Measurements from ENCODE around the gene PLK2.

The PLK2 gene

DNA sequence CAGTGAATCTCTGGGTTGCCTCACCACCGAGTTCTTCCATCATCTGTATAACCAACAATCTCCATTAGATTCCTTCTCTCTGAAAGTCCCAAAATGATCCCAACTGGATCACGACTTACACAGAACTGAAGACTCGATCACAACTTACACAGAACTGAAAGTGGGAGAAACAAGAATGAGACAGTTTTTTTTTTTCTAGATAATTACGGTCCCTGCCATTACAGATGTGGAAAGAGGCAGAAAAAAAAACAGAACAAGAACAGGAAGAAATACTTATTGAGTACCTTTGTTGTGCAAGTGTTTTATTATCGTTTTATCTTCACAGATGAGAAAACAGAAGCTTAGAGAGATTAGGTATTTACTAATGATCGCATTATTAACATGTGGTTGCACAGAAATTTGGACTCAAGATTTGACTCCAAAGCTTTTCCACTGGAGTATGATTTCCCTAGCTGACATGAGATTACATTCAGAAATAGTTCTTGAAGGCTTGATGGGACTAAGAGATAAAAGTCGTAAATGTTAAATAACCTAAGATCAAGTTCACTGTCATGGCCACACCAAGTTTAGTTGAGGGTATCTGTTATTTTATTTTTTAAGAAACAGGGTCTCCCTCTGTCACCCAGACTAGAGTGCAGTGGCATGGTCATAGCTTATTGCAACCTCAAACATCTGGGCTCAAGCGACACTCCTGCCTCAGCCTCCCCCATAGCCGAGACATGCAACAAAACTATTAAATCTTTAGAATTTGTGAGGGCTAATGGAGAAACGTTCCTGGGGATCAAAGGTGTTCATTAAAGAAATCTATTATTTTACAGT lies 8.9 kb downstream of the PLK2 start (continued):
- TF ChIP-seq ZNF830 (tag by site-specific recombination; IDR thresholded peaks at IDR 0.05; ENCODE audit: low read depth) (no peak), ZBTB48 (tag by site-specific recombination; IDR thresholded peaks at IDR 0.05) (no peak)

DNA sequence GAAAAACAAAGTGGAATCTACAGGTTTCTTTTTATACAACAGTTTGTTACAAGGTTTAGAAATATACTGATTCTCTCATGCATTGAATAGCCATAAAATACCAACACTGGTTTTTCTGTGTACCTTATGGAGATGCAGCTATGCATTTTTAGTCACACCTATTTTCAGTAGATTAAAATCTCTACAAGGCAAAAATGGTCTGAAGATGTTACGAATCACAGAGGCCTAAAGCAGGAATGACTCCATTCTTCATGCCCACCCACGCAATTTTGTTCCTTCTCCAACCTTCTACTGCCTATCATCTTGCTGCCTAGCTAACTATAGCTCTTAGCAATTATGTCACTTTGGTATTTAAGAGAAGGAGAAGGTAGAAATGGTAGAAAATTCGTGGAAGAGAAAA lies 9.9 kb downstream of the PLK2 start:
- H3K9me3 ChIP-seq (ENCODE audit: control insufficient read depth, insufficient read depth, low read depth, low read length) = no peaks in the 10 kb centered on the region
- no peaks in the 10 kb centered on the region for H3K4me1 ChIP-seq (ENCODE audit: control insufficient read depth, insufficient read depth, low read length)
- H3K27ac ChIP-seq (ENCODE audit: extremely low read depth, low read depth, low read length) = no peak overlapping the region
- H3K36me3 ChIP-seq (ENCODE audit: control insufficient read depth in 2 of 2, insufficient read depth in 1 of 2, low read length in 2 of 2) = peaks cover 9 to 25% of the 10 kb centered on the region in 2 experiments; a peak in 2 of 3 replicates
- no peak for TF ChIP-seq ZNF23 (tag by site-specific recombination; IDR thresholded peaks at IDR 0.05; ENCODE audit: borderline replicate concordance)
- no peak for TF ChIP-seq ZNF112 (tag by site-specific recombination; IDR thresholded peaks at IDR 0.05)
- TF ChIP-seq ZNF426 (tag by site-specific recombination; IDR thresholded peaks at IDR 0.05) = no peak
- TF ChIP-seq, protein P1, sequence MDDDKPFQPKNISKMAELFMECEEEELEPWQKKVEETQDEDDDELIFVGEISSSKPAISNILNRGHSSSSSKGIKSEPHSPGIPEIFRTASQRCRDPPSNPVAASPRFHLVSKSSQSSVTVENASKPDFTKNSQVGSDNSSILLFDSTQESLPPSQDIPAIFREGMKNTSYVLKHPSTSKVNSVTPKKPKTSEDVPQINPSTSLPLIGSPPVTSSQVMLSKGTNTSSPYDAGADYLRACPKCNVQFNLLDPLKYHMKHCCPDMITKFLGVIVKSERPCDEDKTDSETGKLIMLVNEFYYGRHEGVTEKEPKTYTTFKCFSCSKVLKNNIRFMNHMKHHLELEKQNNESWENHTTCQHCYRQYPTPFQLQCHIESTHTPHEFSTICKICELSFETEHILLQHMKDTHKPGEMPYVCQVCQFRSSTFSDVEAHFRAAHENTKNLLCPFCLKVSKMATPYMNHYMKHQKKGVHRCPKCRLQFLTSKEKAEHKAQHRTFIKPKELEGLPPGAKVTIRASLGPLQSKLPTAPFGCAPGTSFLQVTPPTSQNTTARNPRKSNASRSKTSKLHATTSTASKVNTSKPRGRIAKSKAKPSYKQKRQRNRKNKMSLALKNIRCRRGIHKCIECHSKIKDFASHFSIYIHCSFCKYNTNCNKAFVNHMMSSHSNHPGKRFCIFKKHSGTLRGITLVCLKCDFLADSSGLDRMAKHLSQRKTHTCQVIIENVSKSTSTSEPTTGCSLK (tag by site-specific recombination; IDR thresholded peaks at IDR 0.05) = no peak
- CTCF ChIA-PET = interaction anchor here (0.7 kb wide), 1 partner anchor 562 kb away, joined by 3 read pairs; no protein-coding TSS in a partner anchor
- H3K4me3 ChIP-seq (ENCODE audit: low read depth, low read length) = no peak overlapping the region
- POLR2A ChIA-PET = interaction anchor here (1.2 kb wide), 1 partner anchor 10 kb away, joined by 4 read pairs; the partner anchor contains the start of gene PLK2

DNA sequence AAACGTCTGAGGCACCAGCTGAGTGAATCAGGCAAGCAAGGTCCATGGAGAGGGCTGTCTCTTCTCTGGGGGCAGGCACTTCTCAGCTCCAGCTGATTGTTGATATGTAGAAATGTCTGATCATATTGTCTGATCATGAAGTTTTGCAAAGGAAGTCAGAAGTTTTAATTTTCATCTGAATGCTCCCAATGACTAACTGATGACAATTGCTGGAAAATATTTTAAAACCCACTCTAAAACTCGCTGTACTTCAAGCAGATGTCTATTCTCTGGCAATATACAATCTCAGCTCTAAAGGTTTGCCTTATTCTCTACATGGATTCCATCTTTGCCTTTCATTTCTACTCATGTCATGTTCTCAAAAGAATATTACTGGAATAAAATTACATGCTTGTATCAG lies 12.7 kb downstream of the PLK2 start:
- H3K27ac ChIP-seq (ENCODE audit: extremely low read depth, low read depth, low read length) = no peak overlapping the region
- ChIA-PET POLR2A (interaction anchor here (0.6 kb wide), 1 partner anchor 204 kb away, joined by 3 read pairs; no protein-coding TSS in a partner anchor), CTCF (no interaction called here)
- H3K9me3 ChIP-seq (ENCODE audit: control insufficient read depth, insufficient read depth, low read depth, low read length) = no peaks in the 10 kb centered on the region
- H3K4me3 ChIP-seq (ENCODE audit: low read depth, low read length) = no peak overlapping the region
- H3K4me1 ChIP-seq (ENCODE audit: control insufficient read depth, insufficient read depth, low read length) = no peaks in the 10 kb centered on the region
- no peaks in the 10 kb centered on the region for H3K36me3 ChIP-seq (ENCODE audit: control insufficient read depth in 2 of 2, insufficient read depth in 1 of 2, low read length in 2 of 2)
- TF ChIP-seq, protein P2, sequence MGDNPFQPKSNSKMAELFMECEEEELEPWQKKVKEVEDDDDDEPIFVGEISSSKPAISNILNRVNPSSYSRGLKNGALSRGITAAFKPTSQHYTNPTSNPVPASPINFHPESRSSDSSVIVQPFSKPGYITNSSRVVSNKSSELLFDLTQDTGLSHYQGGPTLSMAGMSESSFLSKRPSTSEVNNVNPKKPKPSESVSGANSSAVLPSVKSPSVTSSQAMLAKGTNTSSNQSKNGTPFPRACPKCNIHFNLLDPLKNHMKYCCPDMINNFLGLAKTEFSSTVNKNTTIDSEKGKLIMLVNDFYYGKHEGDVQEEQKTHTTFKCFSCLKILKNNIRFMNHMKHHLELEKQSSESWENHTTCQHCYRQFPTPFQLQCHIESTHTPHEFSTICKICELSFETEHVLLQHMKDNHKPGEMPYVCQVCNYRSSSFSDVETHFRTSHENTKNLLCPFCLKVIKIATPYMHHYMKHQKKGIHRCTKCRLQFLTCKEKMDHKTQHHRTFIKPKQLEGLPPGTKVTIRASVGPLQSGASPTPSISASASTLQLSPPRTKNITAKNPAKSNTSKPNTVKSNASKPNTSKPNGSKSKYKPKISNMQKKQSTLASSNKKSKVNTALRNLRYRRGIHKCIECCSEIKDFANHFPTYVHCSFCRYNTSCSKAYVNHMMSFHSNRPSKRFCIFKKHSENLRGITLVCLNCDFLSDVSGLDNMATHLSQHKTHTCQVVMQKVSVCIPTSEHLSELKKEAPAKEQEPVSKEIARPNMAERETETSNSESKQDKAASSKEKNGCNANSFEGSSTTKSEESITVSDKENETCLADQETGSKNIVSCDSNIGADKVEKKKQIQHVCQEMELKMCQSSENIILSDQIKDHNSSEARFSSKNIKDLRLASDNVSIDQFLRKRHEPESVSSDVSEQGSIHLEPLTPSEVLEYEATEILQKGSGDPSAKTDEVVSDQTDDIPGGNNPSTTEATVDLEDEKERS (tag by site-specific recombination; IDR thresholded peaks at IDR 0.05) = no peak
- no peak for TF ChIP-seq ZNF391 (tag by site-specific recombination; IDR thresholded peaks at IDR 0.05; ENCODE audit: borderline replicate concordance, low read depth)
- TF ChIP-seq, protein P3, sequence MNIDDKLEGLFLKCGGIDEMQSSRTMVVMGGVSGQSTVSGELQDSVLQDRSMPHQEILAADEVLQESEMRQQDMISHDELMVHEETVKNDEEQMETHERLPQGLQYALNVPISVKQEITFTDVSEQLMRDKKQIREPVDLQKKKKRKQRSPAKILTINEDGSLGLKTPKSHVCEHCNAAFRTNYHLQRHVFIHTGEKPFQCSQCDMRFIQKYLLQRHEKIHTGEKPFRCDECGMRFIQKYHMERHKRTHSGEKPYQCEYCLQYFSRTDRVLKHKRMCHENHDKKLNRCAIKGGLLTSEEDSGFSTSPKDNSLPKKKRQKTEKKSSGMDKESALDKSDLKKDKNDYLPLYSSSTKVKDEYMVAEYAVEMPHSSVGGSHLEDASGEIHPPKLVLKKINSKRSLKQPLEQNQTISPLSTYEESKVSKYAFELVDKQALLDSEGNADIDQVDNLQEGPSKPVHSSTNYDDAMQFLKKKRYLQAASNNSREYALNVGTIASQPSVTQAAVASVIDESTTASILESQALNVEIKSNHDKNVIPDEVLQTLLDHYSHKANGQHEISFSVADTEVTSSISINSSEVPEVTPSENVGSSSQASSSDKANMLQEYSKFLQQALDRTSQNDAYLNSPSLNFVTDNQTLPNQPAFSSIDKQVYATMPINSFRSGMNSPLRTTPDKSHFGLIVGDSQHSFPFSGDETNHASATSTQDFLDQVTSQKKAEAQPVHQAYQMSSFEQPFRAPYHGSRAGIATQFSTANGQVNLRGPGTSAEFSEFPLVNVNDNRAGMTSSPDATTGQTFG (tag by site-specific recombination; IDR thresholded peaks at IDR 0.05; ENCODE audit: borderline replicate concordance) = no peak
- no peak for TF ChIP-seq ZNF707 (tag by site-specific recombination; IDR thresholded peaks at IDR 0.05)
- no peak for TF ChIP-seq OSR2 (tag by site-specific recombination; IDR thresholded peaks at IDR 0.05)
- no peak for TF ChIP-seq ZNF558 (tag by site-specific recombination; IDR thresholded peaks at IDR 0.05)
- TF ChIP-seq, protein P4, sequence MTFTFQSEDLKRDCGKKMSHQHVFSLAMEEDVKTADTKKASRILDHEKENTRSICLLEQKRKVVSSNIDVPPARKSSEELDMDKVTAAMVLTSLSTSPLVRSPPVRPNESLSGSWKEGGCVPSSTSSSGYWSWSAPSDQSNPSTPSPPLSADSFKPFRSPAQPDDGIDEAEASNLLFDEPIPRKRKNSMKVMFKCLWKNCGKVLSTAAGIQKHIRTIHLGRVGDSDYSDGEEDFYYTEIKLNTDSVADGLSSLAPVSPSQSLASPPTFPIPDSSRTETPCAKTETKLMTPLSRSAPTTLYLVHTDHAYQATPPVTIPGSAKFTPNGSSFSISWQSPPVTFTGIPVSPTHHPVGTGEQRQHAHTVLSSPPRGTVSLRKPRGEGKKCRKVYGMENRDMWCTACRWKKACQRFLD (tag by site-specific recombination; IDR thresholded peaks at IDR 0.05) = no peak
- no peak for TF ChIP-seq ZNF585B (tag by site-specific recombination; IDR thresholded peaks at IDR 0.05)
- TF ChIP-seq RBAK (tag by site-specific recombination; IDR thresholded peaks at IDR 0.05) = no peak
- no peak for TF ChIP-seq ZNF747 (tag by site-specific recombination; IDR thresholded peaks at IDR 0.05)
- no peak for TF ChIP-seq ZNF423 (tag by site-specific recombination; IDR thresholded peaks at IDR 0.05)
- no peak for TF ChIP-seq MZF1 (tag by site-specific recombination; IDR thresholded peaks at IDR 0.05; ENCODE audit: borderline replicate concordance)
- TF ChIP-seq FEZF1 (tag by site-specific recombination; IDR thresholded peaks at IDR 0.05) = no peak
- TF ChIP-seq, protein P5, sequence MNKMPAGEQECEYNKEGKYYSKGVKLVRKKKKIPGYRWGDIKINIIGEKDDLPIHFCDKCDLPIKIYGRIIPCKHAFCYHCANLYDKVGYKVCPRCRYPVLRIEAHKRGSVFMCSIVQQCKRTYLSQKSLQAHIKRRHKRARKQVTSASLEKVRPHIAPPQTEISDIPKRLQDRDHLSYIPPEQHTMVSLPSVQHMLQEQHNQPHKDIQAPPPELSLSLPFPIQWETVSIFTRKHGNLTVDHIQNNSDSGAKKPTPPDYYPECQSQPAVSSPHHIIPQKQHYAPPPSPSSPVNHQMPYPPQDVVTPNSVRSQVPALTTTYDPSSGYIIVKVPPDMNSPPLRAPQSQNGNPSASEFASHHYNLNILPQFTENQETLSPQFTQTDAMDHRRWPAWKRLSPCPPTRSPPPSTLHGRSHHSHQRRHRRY (tag by site-specific recombination; IDR thresholded peaks at IDR 0.05) = no peak

Data from HEK293 (cell line).